HL-60 (cell line): ENCODE results near the gene KISS1R.

Source experiments
- DNase-seq, 2 experiments: peaks; one replicate each; pipeline ENCODE4 v3.0.0-alpha.2; 2010 to 2020; ENCODE audit warnings: low read depth in 1 of 2, low spot score in 1 of 2
- H3K27ac ChIP-seq: fragments of 250-450 bp; sonication (Bioruptor Pico); replicated peaks from 2 replicates; pipeline ENCODE4 v1.5.1; 2020; ENCODE audit warnings: mild to moderate bottlenecking, moderate library complexity
- H3K27me3 ChIP-seq: fragments of 250-450 bp; sonication (Bioruptor Pico); 2 replicates; pipeline ENCODE4 v1.5.1; 2021; ENCODE audit warnings: mild to moderate bottlenecking, moderate library complexity; ENCODE audit not compliant: insufficient read depth, poor library complexity, severe bottlenecking
- H3K4me3 ChIP-seq: replicated peaks from 2 replicates; pipeline ENCODE4 v1.5.1; 2011; ENCODE audit warnings: mild to moderate bottlenecking, control low read depth, low read length; ENCODE audit not compliant: insufficient read depth
- GABPA ChIP-seq: IDR thresholded peaks from 2 replicates; pipeline ENCODE4 v1.6.1; 2012; ENCODE audit warnings: low read depth
- POLR2AphosphoS5 ChIP-seq: IDR thresholded peaks from 2 replicates; pipeline ENCODE4 v1.6.1; 2012; ENCODE audit warnings: low read depth
- SPI1 ChIP-seq: IDR thresholded peaks from 2 replicates; pipeline ENCODE4 v1.6.1; 2012; ENCODE audit warnings: low read depth, mild to moderate bottlenecking, borderline replicate concordance
- TF ChIP-seq, protein P1 (sequence below): IDR thresholded peaks from one replicate; pipeline ENCODE4 v1.5.1; 2011; ENCODE audit warnings: low read length, control low read depth, inconsistent platforms; ENCODE audit not compliant: insufficient read depth
- TF ChIP-seq, protein P2 (sequence below): IDR thresholded peaks from 2 replicates; pipeline ENCODE4 v1.6.1; 2012; ENCODE audit warnings: low read depth; ENCODE audit not compliant: insufficient replicate concordance

The KISS1R gene

DNA sequence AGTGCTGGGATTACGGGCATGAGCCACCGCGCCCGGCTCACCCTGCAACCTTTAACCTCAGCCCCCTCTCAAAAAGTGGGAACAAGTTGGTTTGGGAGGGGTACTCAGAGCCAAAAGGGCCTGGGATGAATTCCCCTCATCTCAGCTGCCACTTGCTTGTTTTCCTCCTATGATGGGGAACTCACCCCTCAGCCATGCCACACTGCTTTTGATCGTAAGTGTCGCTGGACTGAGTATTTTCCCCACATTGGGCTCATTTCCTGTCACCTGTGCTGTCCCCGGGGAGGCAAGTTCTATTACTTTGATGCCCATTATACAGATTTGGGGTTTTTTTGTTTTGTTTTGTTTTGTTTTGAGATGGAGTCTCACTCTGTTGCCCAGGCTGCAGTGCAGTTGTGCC lies 10.7 kb upstream of the KISS1R start:
- TF ChIP-seq SPI1 (no peak), GABPA (no peak)
- TF ChIP-seq, protein P1, sequence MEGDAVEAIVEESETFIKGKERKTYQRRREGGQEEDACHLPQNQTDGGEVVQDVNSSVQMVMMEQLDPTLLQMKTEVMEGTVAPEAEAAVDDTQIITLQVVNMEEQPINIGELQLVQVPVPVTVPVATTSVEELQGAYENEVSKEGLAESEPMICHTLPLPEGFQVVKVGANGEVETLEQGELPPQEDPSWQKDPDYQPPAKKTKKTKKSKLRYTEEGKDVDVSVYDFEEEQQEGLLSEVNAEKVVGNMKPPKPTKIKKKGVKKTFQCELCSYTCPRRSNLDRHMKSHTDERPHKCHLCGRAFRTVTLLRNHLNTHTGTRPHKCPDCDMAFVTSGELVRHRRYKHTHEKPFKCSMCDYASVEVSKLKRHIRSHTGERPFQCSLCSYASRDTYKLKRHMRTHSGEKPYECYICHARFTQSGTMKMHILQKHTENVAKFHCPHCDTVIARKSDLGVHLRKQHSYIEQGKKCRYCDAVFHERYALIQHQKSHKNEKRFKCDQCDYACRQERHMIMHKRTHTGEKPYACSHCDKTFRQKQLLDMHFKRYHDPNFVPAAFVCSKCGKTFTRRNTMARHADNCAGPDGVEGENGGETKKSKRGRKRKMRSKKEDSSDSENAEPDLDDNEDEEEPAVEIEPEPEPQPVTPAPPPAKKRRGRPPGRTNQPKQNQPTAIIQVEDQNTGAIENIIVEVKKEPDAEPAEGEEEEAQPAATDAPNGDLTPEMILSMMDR: no peak

DNA sequence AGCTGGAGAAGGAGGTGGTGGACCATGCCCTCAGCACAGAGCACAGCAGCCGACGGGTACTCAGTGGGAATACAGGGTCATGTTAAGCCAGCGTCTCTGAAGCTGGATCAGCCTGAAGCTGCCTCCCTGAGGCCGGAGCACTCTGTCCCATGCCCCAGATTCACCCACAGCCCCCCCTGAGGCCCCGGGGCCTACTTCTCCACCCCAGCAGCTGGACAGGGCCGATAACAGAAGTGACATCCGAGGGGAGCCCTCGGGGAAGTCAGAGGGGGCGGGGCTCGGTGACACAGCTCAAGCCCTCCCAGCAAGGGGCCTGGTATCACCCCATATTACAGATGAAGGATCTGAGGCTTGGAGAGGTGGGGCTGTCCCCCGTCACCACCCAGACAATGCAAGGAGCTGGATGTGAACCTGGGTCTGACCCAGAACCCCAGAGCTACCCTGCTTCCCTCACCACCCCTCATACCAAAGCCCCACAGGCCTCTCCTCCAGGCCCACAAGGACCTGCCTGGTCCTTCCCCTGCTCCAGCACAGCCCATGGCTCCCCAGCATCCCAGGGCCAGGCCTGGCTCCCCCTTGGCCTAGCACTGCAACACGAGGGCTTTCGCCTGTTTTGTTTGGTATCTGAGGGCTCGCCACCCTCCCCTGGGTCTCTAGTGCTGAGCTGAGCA lies 9.8 kb upstream of the KISS1R start:
- H3K4me3 ChIP-seq: no peak overlapping the region
- no peak overlapping the region for H3K27ac ChIP-seq
- DNase-seq: no peak

More for the DNA sequence above, 10.7 kb upstream of the KISS1R start:
- Histone ChIP-seq H3K27me3 (no peaks in the 10 kb centered on the region), H3K27ac (no peak overlapping the region), H3K4me3 (no peak overlapping the region)
- DNase-seq: no peak

DNA sequence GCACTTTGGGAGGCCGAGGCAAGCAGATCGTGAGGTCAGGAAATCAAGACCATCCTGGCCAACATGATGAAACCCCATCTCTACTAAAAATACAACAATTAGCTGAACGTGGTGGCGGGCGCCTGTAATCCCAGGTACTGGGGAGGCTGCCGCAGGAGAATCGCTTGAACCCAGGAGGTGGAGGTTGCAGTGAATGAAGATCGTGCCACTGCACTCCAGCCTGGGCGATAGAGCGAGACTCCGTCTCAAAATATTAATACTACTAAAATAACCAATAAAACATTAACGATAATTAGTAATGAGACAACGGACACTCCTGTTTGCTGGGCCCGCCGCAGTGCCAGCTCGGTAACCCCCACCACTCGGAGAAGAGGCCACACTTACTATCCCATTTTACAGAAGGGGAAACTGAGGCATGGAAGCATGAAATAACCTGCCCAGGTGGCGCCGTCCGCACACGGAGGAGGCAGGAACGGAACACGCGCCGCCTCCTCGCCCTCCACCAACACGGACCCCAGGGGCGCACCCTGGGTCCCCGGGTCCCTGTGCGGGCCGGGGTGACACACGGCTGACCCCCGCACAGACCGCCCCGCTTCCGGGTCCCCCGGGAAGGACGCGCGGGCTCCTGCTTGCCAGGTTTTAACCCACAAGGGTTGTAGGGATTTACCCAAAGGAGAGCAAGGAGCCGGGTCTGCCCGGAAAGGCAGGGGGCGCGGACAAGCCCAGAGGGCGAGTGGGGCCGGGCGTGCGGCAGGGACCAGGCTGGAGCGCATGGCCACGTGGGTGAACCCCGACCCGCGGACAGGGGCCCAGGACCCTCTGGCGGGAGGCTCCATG lies 5.7 kb upstream of the KISS1R start:
- Histone ChIP-seq H3K27ac (no peak overlapping the region), H3K27me3 (peaks cover 2% of the 10 kb centered on the region), H3K4me3 (no peak overlapping the region)
- no peak for DNase-seq
- no peak for TF ChIP-seq GABPA
- TF ChIP-seq SPI1: no peak
- TF ChIP-seq, protein P1: no peak
- TF ChIP-seq POLR2AphosphoS5: no peak
- TF ChIP-seq, protein P2, sequence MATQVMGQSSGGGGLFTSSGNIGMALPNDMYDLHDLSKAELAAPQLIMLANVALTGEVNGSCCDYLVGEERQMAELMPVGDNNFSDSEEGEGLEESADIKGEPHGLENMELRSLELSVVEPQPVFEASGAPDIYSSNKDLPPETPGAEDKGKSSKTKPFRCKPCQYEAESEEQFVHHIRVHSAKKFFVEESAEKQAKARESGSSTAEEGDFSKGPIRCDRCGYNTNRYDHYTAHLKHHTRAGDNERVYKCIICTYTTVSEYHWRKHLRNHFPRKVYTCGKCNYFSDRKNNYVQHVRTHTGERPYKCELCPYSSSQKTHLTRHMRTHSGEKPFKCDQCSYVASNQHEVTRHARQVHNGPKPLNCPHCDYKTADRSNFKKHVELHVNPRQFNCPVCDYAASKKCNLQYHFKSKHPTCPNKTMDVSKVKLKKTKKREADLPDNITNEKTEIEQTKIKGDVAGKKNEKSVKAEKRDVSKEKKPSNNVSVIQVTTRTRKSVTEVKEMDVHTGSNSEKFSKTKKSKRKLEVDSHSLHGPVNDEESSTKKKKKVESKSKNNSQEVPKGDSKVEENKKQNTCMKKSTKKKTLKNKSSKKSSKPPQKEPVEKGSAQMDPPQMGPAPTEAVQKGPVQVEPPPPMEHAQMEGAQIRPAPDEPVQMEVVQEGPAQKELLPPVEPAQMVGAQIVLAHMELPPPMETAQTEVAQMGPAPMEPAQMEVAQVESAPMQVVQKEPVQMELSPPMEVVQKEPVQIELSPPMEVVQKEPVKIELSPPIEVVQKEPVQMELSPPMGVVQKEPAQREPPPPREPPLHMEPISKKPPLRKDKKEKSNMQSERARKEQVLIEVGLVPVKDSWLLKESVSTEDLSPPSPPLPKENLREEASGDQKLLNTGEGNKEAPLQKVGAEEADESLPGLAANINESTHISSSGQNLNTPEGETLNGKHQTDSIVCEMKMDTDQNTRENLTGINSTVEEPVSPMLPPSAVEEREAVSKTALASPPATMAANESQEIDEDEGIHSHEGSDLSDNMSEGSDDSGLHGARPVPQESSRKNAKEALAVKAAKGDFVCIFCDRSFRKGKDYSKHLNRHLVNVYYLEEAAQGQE: no peak

More for the DNA sequence above, 9.8 kb upstream of the KISS1R start:
- H3K27me3 ChIP-seq: no peaks in the 10 kb centered on the region
- TF ChIP-seq POLR2AphosphoS5: no peak; the same call in 1 of the 2 replicates
- TF ChIP-seq GABPA: no peak
- TF ChIP-seq SPI1: no peak
- TF ChIP-seq, protein P2: no peak
- TF ChIP-seq, protein P1: no peak
